ENCODE data around the gene ZNF14.
"Not testable (repeated sequence)": the region's sequence is repeated elsewhere in the genome, so short reads cannot be mapped to it uniquely, and the experiment has no call there.

ZNF14 gene

DNA sequence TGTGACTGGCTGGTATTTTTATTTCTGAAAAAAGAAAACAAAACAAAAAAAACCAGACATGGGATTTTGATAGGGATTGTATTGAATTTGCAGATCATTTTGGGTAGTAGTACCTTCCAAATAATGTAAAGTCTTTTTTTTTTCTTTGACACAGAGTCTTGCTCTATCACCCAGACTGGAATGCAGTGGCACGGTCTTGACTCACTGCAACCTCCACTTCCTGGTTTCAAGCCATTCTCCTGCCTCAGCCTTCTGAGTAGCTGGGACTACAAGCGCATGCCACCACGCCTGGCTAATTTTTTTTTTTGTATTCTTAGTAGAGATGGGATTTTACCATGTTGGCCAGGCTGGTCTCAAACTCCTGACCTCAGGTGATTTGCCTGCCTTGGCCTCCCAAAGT, 60.1 kb downstream of the ZNF14 start:
- H3K4me3 ChIP-seq (ENCODE audit: severe bottlenecking): no peak overlapping the region
- H3K4me1 ChIP-seq (ENCODE audit: insufficient read depth, poor library complexity, severe bottlenecking): no peaks in the 10 kb centered on the region
- TF ChIP-seq, protein P1, sequence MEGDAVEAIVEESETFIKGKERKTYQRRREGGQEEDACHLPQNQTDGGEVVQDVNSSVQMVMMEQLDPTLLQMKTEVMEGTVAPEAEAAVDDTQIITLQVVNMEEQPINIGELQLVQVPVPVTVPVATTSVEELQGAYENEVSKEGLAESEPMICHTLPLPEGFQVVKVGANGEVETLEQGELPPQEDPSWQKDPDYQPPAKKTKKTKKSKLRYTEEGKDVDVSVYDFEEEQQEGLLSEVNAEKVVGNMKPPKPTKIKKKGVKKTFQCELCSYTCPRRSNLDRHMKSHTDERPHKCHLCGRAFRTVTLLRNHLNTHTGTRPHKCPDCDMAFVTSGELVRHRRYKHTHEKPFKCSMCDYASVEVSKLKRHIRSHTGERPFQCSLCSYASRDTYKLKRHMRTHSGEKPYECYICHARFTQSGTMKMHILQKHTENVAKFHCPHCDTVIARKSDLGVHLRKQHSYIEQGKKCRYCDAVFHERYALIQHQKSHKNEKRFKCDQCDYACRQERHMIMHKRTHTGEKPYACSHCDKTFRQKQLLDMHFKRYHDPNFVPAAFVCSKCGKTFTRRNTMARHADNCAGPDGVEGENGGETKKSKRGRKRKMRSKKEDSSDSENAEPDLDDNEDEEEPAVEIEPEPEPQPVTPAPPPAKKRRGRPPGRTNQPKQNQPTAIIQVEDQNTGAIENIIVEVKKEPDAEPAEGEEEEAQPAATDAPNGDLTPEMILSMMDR (IDR thresholded peaks at IDR 0.05; ENCODE audit: poor library complexity, severe bottlenecking): no peak
- peaks cover 57% of the 10 kb centered on the region for H3K36me3 ChIP-seq (ENCODE audit: low read depth)
- peaks cover 2% of the 10 kb centered on the region for H3K9me3 ChIP-seq (ENCODE audit: severe bottlenecking)
- ATAC-seq (ENCODE audit: low read depth) (no peak), DNase-seq (ENCODE audit: low spot score) (no peak)
- no peak overlapping the region for H3K27ac ChIP-seq (ENCODE audit: poor library complexity, severe bottlenecking)
- H3K27me3 ChIP-seq (ENCODE audit: insufficient read depth, poor library complexity, severe bottlenecking): no peaks in the 10 kb centered on the region

GRCh38 chr19:19670070-19670551, 62.8 kb downstream of the ZNF14 start:
- Histone ChIP-seq H3K27ac (ENCODE audit: poor library complexity, severe bottlenecking) (peak overlapping the region; percentile 83), H3K4me3 (ENCODE audit: severe bottlenecking) (peak overlapping the region; percentile 93), H3K27me3 (ENCODE audit: insufficient read depth, poor library complexity, severe bottlenecking) (no peaks in the 10 kb centered on the region), H3K9me3 (ENCODE audit: severe bottlenecking) (peaks cover under 1% of the 10 kb centered on the region), H3K4me1 (ENCODE audit: insufficient read depth, poor library complexity, severe bottlenecking) (no peaks in the 10 kb centered on the region), H3K36me3 (ENCODE audit: low read depth) (peaks cover 31% of the 10 kb centered on the region)
- DNase-seq (ENCODE audit: low spot score) (no peak), ATAC-seq (ENCODE audit: low read depth) (no peak)
- TF ChIP-seq, protein P1 (IDR thresholded peaks at IDR 0.05; ENCODE audit: poor library complexity, severe bottlenecking): no peak

- no peaks in the 10 kb centered on the region for H3K4me1 ChIP-seq (ENCODE audit: insufficient read depth, poor library complexity, severe bottlenecking)
- ATAC-seq (ENCODE audit: low read depth): peak; percentile 79
Observed at GRCh38 chr19:19668230-19669012, 64.5 kb downstream of the ZNF14 start, which contains the start of gene ZNF101. ZNF101 (plus strand) TSS chr19:19668839; CDS start chr19:19668964, 125 bp downstream.

GRCh38 chr19:19665420-19665948, 67.4 kb downstream of the ZNF14 start:
- not testable (repeated sequence) for H3K4me3 ChIP-seq (ENCODE audit: severe bottlenecking); ATAC-seq (ENCODE audit: low read depth); H3K9me3 ChIP-seq (ENCODE audit: severe bottlenecking); DNase-seq (ENCODE audit: low spot score); H3K27me3 ChIP-seq (ENCODE audit: insufficient read depth, poor library complexity, severe bottlenecking); H3K4me1 ChIP-seq (ENCODE audit: insufficient read depth, poor library complexity, severe bottlenecking); H3K27ac ChIP-seq (ENCODE audit: poor library complexity, severe bottlenecking)
- peaks cover 16% of the 10 kb centered on the region for H3K36me3 ChIP-seq (ENCODE audit: low read depth)

More at GRCh38 chr19:19668230-19669012, 64.5 kb downstream of the ZNF14 start, which contains the start of gene ZNF101:
- Histone ChIP-seq H3K27ac (ENCODE audit: poor library complexity, severe bottlenecking) (peak within 1 kb of the TSS; percentile 83), H3K36me3 (ENCODE audit: low read depth) (peaks cover 18% of the 10 kb centered on the region), H3K4me3 (ENCODE audit: severe bottlenecking) (peak within 1 kb of the TSS; percentile 93), H3K9me3 (ENCODE audit: severe bottlenecking) (no peaks in the 10 kb centered on the region), H3K27me3 (ENCODE audit: insufficient read depth, poor library complexity, severe bottlenecking) (no peaks in the 10 kb centered on the region)
- DNase-seq (ENCODE audit: low spot score): peak; percentile 93
- TF ChIP-seq, protein P1 (IDR thresholded peaks at IDR 0.05; ENCODE audit: poor library complexity, severe bottlenecking): no peak

DNA sequence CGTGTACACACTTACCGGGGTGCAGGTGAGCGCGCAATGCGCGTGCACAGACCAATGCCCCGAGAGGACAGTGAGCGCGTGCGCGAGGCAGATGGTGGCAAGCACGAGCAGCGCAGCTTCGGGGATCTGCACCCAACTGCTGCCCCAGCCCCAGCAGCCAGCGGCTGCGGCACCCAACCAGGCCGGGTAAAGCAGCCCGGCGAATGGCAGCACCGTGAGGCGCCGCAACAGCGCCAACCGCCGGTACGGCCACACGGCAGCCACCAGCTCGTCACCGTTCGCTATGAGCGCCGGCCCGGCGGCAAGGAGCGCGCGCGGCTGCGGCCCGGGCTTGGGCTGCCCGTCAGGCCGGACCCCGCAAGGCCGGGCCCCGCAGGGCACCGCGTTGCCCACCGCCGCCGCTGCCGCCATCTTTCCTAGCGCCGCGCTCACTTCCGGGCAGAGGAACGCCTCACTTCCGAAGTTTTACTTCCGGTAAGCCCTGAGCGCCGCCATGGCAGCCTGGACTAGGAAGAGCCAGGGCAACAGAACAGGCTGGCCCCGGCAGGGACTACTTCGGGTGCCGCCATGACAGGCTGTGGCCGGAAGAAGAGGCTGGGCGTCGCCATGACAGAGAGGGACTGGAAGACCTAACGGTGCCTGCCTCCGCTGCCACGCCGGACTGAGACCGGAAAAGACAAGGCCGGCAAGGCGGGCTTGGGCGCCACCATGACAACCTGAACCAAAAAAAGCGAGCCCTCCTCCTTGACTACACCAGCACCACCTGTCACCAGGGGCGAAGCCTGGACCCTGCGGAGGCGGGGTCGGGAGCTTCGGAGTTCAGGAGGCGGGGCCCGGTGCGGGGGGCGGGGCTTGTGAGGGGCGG, 69.4 kb downstream of the ZNF14 start, which contains the start of gene ATP13A1:
TSS of gene ATP13A1 (minus strand) at position 421 of the 865 bp plus-strand sequence. CDS start at position 411, 10 bp downstream.
- H3K27me3 ChIP-seq (ENCODE audit: insufficient read depth, poor library complexity, severe bottlenecking): no peaks in the 10 kb centered on the region
- DNase-seq (ENCODE audit: low spot score) (peak; percentile 97), ATAC-seq (ENCODE audit: low read depth) (peak; percentile 93)
- TF ChIP-seq, protein P1 (IDR thresholded peaks at IDR 0.05; ENCODE audit: poor library complexity, severe bottlenecking): no peak
- H3K4me3 ChIP-seq (ENCODE audit: severe bottlenecking): peak within 1 kb of the TSS; percentile 99
- H3K27ac ChIP-seq (ENCODE audit: poor library complexity, severe bottlenecking): peak within 1 kb of the TSS; percentile 58
- H3K4me1 ChIP-seq (ENCODE audit: insufficient read depth, poor library complexity, severe bottlenecking): peaks cover 4% of the 10 kb centered on the region
- H3K9me3 ChIP-seq (ENCODE audit: severe bottlenecking): no peaks in the 10 kb centered on the region
- peaks cover 33% of the 10 kb centered on the region for H3K36me3 ChIP-seq (ENCODE audit: low read depth)
